GM12878 (cell line): ENCODE measurements around the gene PCSK5. TPM values are rescaled to one million over a fixed set of nuclear protein-coding genes. Genes with fewer than 3 reads are reported as not detected.

ENCODE experiments used
- ATAC-seq: fragments of 200-7000 bp; cut with Tn5 transposase; 3 replicates; pipeline ENCODE4 v1.9.1; 2020; ENCODE audit warnings: mild to moderate bottlenecking, moderate library complexity
- BruUV-seq: library from RNA; stranded (reverse); fragments of 400-500 nt; replicated peaks from 2 replicates; lab custom pipeline; 2021; lab: Mats Ljungman, UMichigan
- CTCF ChIA-PET: fragments of 300-600 bp; sonication (Branson Sonifier 250); formaldehyde crosslinking; extraction: SDS; loops from one replicate; lab custom pipeline; 2021; ENCODE audit warnings: inconsistent platforms; lab: Yijun Ruan, JAX
- POLR2A ChIA-PET: fragments of 350-600 bp; formaldehyde crosslinking; extraction: SDS; loops from one replicate; lab custom pipeline; 2021; ENCODE audit warnings: inconsistent platforms; lab: Charles Lee
- RAD21 ChIA-PET: fragments of 300-600 bp; sonication (Branson Sonifier 250); formaldehyde crosslinking; loops from one replicate; lab custom pipeline; 2023; ENCODE audit warnings: antibody characterized with exemption; ENCODE audit not compliant: unreplicated experiment; lab: Charles Lee
- SMC1A ChIA-PET: fragments of 300-600 bp; sonication (Branson Sonifier 250); formaldehyde crosslinking; loops from one replicate; lab custom pipeline; 2023; ENCODE audit not compliant: unreplicated experiment, uncharacterized antibody; lab: Charles Lee
- DNase-seq: peaks from one replicate; pipeline ENCODE4 v3.0.0-alpha.2; 2011; ENCODE audit warnings: low read depth, low spot score
- FAIRE-seq: peaks from 3 replicates; lab custom pipeline; 2011; peaks lifted over from hg19 to GRCh38; lab: Jason Lieb, UNC
- H2AFZ ChIP-seq: 2 replicates; pipeline ENCODE4 v1.6.0; 2011; ENCODE audit warnings: low read depth, low read length, control low read depth; ENCODE audit not compliant: control insufficient read depth
- H3K27ac ChIP-seq: 2 replicates; pipeline ENCODE4 v1.5.1; 2011; ENCODE audit warnings: control low read depth; ENCODE audit not compliant: control insufficient read depth, insufficient read depth
- H3K27me3 ChIP-seq, 2 experiments: replicated peaks in 1 of 2; 2 replicates each; pipeline versions ENCODE4 v1.6.0 to v1.6.1; 2011; ENCODE audit warnings: low read length in 1 of 2; ENCODE audit not compliant: control insufficient read depth in 2 of 2, insufficient read depth in 2 of 2
- H3K36me3 ChIP-seq, 2 experiments: 2 replicates each; pipeline ENCODE4 v1.5.1; 2011; ENCODE audit warnings: low read length in 1 of 2; ENCODE audit not compliant: control insufficient read depth in 2 of 2, insufficient read depth in 2 of 2
- H3K4me1 ChIP-seq: 2 replicates; pipeline ENCODE4 v1.6.1; 2011; ENCODE audit warnings: mild to moderate bottlenecking, low read length, moderate library complexity, mixed read lengths; ENCODE audit not compliant: control insufficient read depth, insufficient read depth
- H3K4me2 ChIP-seq: 2 replicates; pipeline ENCODE4 v1.6.0; 2011; ENCODE audit warnings: control low read depth; ENCODE audit not compliant: control insufficient read depth, insufficient read depth
- H3K4me3 ChIP-seq: fragments of 200-600 bp; sonication (generic); 2 replicates; pipeline ENCODE4 v1.5.1; 2016
- H3K79me2 ChIP-seq: 2 replicates; pipeline ENCODE4 v1.6.0; 2011; ENCODE audit warnings: low read length; ENCODE audit not compliant: control insufficient read depth, insufficient read depth
- H3K9ac ChIP-seq: 2 replicates; pipeline ENCODE4 v1.8.0; 2011; ENCODE audit warnings: low read length, control low read depth, mixed read lengths; ENCODE audit not compliant: control insufficient read depth, insufficient read depth
- H3K9me3 ChIP-seq: replicated peaks from 3 replicates; pipeline ENCODE4 v1.5.1; 2011; ENCODE audit warnings: mild to moderate bottlenecking, low read length; ENCODE audit not compliant: control insufficient read depth, insufficient read depth
- H4K20me1 ChIP-seq: 2 replicates; pipeline ENCODE4 v1.6.0; 2011; ENCODE audit not compliant: control insufficient read depth, insufficient read depth
- CBX5 ChIP-seq: sonication (generic); IDR thresholded peaks from 2 replicates; pipeline ENCODE4 v1.6.1; 2016; ENCODE audit warnings: low read depth, moderate library complexity, mild to moderate bottlenecking, inconsistent platforms
- CTCF ChIP-seq, 3 experiments: IDR thresholded peaks in 2 of 3; conservative IDR thresholded peaks in 1 of 3; 2 replicates each; pipeline ENCODE4 v1.5.1; 2011; ENCODE audit warnings: low read depth in 3 of 3, low read length in 3 of 3, mild to moderate bottlenecking in 3 of 3, control low read depth in 2 of 3, moderate library complexity in 2 of 3, inconsistent platforms in 1 of 3, mixed read lengths in 1 of 3; ENCODE audit not compliant: control insufficient read depth in 2 of 3, insufficient read depth in 1 of 3; ENCODE audit errors: extremely low read depth in 1 of 3
- MAX ChIP-seq: IDR thresholded peaks from 2 replicates; pipeline ENCODE4 v1.6.1; 2012; ENCODE audit warnings: low read depth, low read length, improper control_type of control experiment
- NFIC ChIP-seq: IDR thresholded peaks from 2 replicates; pipeline ENCODE4 v1.6.1; 2012; ENCODE audit warnings: low read depth, mild to moderate bottlenecking, inconsistent platforms, low read length, moderate library complexity
- NR2C2 ChIP-seq: IDR thresholded peaks from 2 replicates; pipeline ENCODE4 v1.6.1; 2011; ENCODE audit warnings: borderline replicate concordance, low read depth; ENCODE audit not compliant: control insufficient read depth, insufficient read length
- NR2F1 ChIP-seq: fragments of 450-650 bp; conservative IDR thresholded peaks from 2 replicates; pipeline ENCODE4 v1.6.1; 2017; ENCODE audit warnings: mild to moderate bottlenecking
- NRF1 ChIP-seq: conservative IDR thresholded peaks from 2 replicates; pipeline ENCODE4 v1.6.1; 2011; ENCODE audit warnings: mild to moderate bottlenecking, low read depth, low read length, improper control_type of control experiment
- PBX3 ChIP-seq: IDR thresholded peaks from 2 replicates; pipeline ENCODE4 v1.6.1; 2011; ENCODE audit warnings: mild to moderate bottlenecking, low read depth, low read length, moderate library complexity; ENCODE audit not compliant: insufficient replicate concordance
- POLR2AphosphoS5 ChIP-seq: IDR thresholded peaks from 2 replicates; pipeline ENCODE4 v1.6.1; 2011; ENCODE audit warnings: mild to moderate bottlenecking, low read length, inconsistent platforms
- SIX5 ChIP-seq: IDR thresholded peaks from 2 replicates; pipeline ENCODE4 v1.6.1; 2011; ENCODE audit warnings: mild to moderate bottlenecking, low read depth, low read length, moderate library complexity; ENCODE audit not compliant: severe bottlenecking
- TAF1 ChIP-seq: IDR thresholded peaks from 2 replicates; pipeline ENCODE4 v1.6.1; 2011; ENCODE audit warnings: mild to moderate bottlenecking, low read depth, low read length, borderline replicate concordance
- USF1 ChIP-seq: IDR thresholded peaks from 2 replicates; pipeline ENCODE4 v1.6.1; 2011; ENCODE audit warnings: borderline replicate concordance, low read depth, mild to moderate bottlenecking, moderate library complexity, mixed read lengths, low read length; ENCODE audit not compliant: insufficient read depth; ENCODE audit errors: extremely low read length
- ZNF622 ChIP-seq: fragments of 450-650 bp; IDR thresholded peaks from 2 replicates; pipeline ENCODE4 v1.6.1; 2017; ENCODE audit warnings: mild to moderate bottlenecking, inconsistent platforms
- ZSCAN29 ChIP-seq: fragments of 450-650 bp; IDR thresholded peaks from 2 replicates; pipeline ENCODE4 v1.6.1; 2017; ENCODE audit warnings: mild to moderate bottlenecking, moderate library complexity
- WGBS: methylation state at CpG from one replicate; pipeline ENCODE4 v1.1.6; 2016; ENCODE audit warnings: low lambda C conversion rate; ENCODE audit not compliant: insufficient replicate concordance, insufficient coverage; ENCODE audit errors: missing lambda C conversion rate; 5-methylcytosine and 5-hydroxymethylcytosine counted together
- in situ Hi-C: fragments of 300-500 bp; cut with MboI; formaldehyde crosslinking; loops from 9 replicates; pipeline ENCODE4 v1.14.3; 2018; ENCODE audit warnings: mixed read lengths
- intact Hi-C: fragments of 100-400 bp; cut with micrococcal nuclease; formaldehyde crosslinking; loops from one replicate; pipeline ENCODE4 v1.14.2; 2022; ENCODE audit not compliant: unreplicated experiment
- polyA plus RNA-seq, 11 experiments: library from polyadenylated mRNA; depleted of rRNA in 4 of 11; unstranded in 6 of 11; stranded (reverse) in 5 of 11; fragments of >200 nt; fragmentation: Nextera tagmentation in 4 of 11; fragmentation: Illumina TruSeq in 1 of 11; extraction: Ambion mirVana in 4 of 11; extraction: Trizol in 1 of 11; gene quantifications; 1 replicate in 1 of 11; 2 replicates in 10 of 11; pipeline versions ENCODE4 v1.2.1 to v1.2.3, GENCODE V29; 2011 to 2016; ENCODE audit warnings: inconsistent platforms in 2 of 11, missing spikeins in 2 of 11, low read depth in 1 of 11
- total RNA-seq, 4 experiments: library from RNA; depleted of rRNA in 3 of 4; stranded (reverse); fragments of >200 nt in 3 of 4; fragmentation: Illumina TruSeq in 1 of 4; extraction: Trizol in 1 of 4; gene quantifications; 2 replicates each; pipeline versions ENCODE4 v1.2.1 to v1.2.3, GENCODE V29; 2013 to 2021
- TF ChIP-seq, protein P1 (sequence below): fragments of 150-350 bp; IDR thresholded peaks from 2 replicates; pipeline ENCODE4 v1.6.1; 2016; ENCODE audit warnings: low read depth, low read length

Gene PCSK5
- total and polyA plus RNA-seq, 10 of the 15 experiments (the other 5 are each of a cell fraction or from before 2014, with no cell fraction given) = 0.01 to 0.13 (median 0.04) TPM; not detected in 3

- no peaks in the 10 kb centered on the region for H3K9me3 ChIP-seq
- H4K20me1 ChIP-seq = no peaks in the 10 kb centered on the region
- H3K4me3 ChIP-seq = no peak overlapping the region
- POLR2A ChIA-PET = no interaction called here
- TF ChIP-seq NFIC (no peak), TAF1 (no peak), MAX (no peak), CBX5 (no peak), CTCF (IDR thresholded peaks at IDR 0.05 in 2 of 3, conservative IDR thresholded peaks at IDR 0.05 in 1 of 3; ENCODE audit: control insufficient read depth in 2 of 3, extremely low read depth in 1 of 3, insufficient read depth in 1 of 3, low read depth in 3 of 3, low read length in 3 of 3) (no peak), ZSCAN29 (no peak), NR2F1 (no peak), USF1 (no peak), ZNF622 (no peak), POLR2AphosphoS5 (no peak), NR2C2 (no peak), NRF1 (no peak), PBX3 (no peak), SIX5 (no peak)
- TF ChIP-seq, protein P1, sequence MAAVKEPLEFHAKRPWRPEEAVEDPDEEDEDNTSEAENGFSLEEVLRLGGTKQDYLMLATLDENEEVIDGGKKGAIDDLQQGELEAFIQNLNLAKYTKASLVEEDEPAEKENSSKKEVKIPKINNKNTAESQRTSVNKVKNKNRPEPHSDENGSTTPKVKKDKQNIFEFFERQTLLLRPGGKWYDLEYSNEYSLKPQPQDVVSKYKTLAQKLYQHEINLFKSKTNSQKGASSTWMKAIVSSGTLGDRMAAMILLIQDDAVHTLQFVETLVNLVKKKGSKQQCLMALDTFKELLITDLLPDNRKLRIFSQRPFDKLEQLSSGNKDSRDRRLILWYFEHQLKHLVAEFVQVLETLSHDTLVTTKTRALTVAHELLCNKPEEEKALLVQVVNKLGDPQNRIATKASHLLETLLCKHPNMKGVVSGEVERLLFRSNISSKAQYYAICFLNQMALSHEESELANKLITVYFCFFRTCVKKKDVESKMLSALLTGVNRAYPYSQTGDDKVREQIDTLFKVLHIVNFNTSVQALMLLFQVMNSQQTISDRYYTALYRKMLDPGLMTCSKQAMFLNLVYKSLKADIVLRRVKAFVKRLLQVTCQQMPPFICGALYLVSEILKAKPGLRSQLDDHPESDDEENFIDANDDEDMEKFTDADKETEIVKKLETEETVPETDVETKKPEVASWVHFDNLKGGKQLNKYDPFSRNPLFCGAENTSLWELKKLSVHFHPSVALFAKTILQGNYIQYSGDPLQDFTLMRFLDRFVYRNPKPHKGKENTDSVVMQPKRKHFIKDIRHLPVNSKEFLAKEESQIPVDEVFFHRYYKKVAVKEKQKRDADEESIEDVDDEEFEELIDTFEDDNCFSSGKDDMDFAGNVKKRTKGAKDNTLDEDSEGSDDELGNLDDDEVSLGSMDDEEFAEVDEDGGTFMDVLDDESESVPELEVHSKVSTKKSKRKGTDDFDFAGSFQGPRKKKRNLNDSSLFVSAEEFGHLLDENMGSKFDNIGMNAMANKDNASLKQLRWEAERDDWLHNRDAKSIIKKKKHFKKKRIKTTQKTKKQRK = no peak
- H3K27ac ChIP-seq = no peak overlapping the region
- H2AFZ ChIP-seq = no peak overlapping the region
- RAD21 ChIA-PET = no interaction called here
- no peak for FAIRE-seq
- 0% methylated on average over 3 of the region's 3 CpGs for WGBS
- SMC1A ChIA-PET = no interaction called here
- no TSS peak for BruUV-seq
- ATAC-seq = no peak
- in situ Hi-C loops = no loop called here
- no peak overlapping the region for H3K4me2 ChIP-seq
- H3K27me3 ChIP-seq = no peaks in the 10 kb centered on the region
- H3K9ac ChIP-seq = no peak overlapping the region
- no peaks in the 10 kb centered on the region for H3K4me1 ChIP-seq
- CTCF ChIA-PET = no interaction called here
- no peak for DNase-seq
- no peaks in the 10 kb centered on the region for H3K79me2 ChIP-seq
- intact Hi-C loops = no loop called here
- no peaks in the 10 kb centered on the region for H3K36me3 ChIP-seq
Measured at GRCh38 chr9:76192013-76192412, 301.5 kb downstream of the PCSK5 start.
